PC-3 (cell line): ENCODE results near the gene RPS17. TPM values are rescaled to one million over a fixed set of nuclear protein-coding genes. Genes with fewer than 3 reads are reported as not detected.
"Not testable (repeated sequence)": the region's sequence is repeated elsewhere in the genome, so short reads cannot be mapped to it uniquely, and the experiment has no call there.

ENCODE experiments used
- ATAC-seq: fragments of 200-7000 bp; cut with Tn5 transposase; 2 replicates; pipeline ENCODE4 v1.9.1; 2020; ENCODE audit warnings: mild to moderate bottlenecking, moderate library complexity
- BruUV-seq: library from RNA; stranded (reverse); fragments of 400-500 nt; replicated peaks from 2 replicates; lab custom pipeline; 2021; lab: Mats Ljungman, UMichigan
- CTCF ChIA-PET: fragments of 300-600 bp; sonication (Branson Sonifier 250); formaldehyde crosslinking; loops from one replicate; lab custom pipeline; 2022; ENCODE audit warnings: antibody characterized with exemption; lab: Charles Lee
- POLR2A ChIA-PET: fragments of 300-600 bp; sonication (Branson Sonifier 250); formaldehyde crosslinking; loops from one replicate; lab custom pipeline; 2022; ENCODE audit warnings: antibody characterized with exemption; ENCODE audit not compliant: unreplicated experiment; lab: Charles Lee
- DNase-seq: peaks from one replicate; pipeline ENCODE4 v3.0.0-alpha.2; 2015
- H2AFZ ChIP-seq: fragments of 300-600 bp; sonication (generic); 2 replicates; pipeline ENCODE4 v1.6.0; 2016; ENCODE audit warnings: antibody characterized with exemption, low read length
- H3F3A ChIP-seq: fragments of 300-600 bp; sonication (generic); one replicate; pipeline ENCODE4 v1.6.0; 2017; ENCODE audit warnings: antibody characterized with exemption, low read length, control low read depth, mild to moderate bottlenecking; ENCODE audit not compliant: unreplicated experiment
- H3K27ac ChIP-seq: fragments of 300-600 bp; sonication (generic); 2 replicates; pipeline ENCODE4 v1.5.1; 2016; ENCODE audit warnings: mild to moderate bottlenecking, low read length
- H3K27me3 ChIP-seq: fragments of 300-600 bp; sonication (generic); 2 replicates; pipeline ENCODE4 v1.6.1; 2016; ENCODE audit warnings: low read length, mixed read lengths
- H3K36me3 ChIP-seq: fragments of 300-600 bp; sonication (generic); 2 replicates; pipeline ENCODE4 v1.6.1; 2016; ENCODE audit warnings: low read depth, mixed run types, low read length, mixed read lengths
- H3K4me1 ChIP-seq: fragments of 300-600 bp; sonication (generic); 2 replicates; pipeline ENCODE4 v1.5.1; 2016; ENCODE audit warnings: low read length; ENCODE audit not compliant: insufficient read depth
- H3K4me2 ChIP-seq: fragments of 300-600 bp; sonication (generic); 2 replicates; pipeline ENCODE4 v1.6.0; 2016; ENCODE audit warnings: low read length
- H3K4me3 ChIP-seq: fragments of 300-600 bp; sonication (generic); 2 replicates; pipeline ENCODE4 v1.5.1; 2016; ENCODE audit warnings: mild to moderate bottlenecking, low read length, mixed read lengths
- H3K79me2 ChIP-seq: fragments of 300-600 bp; sonication (generic); 2 replicates; pipeline ENCODE4 v1.6.1; 2017; ENCODE audit warnings: low read length, mixed read lengths
- H3K9ac ChIP-seq: fragments of 300-600 bp; sonication (generic); 2 replicates; pipeline ENCODE4 v1.6.0; 2016; ENCODE audit warnings: mild to moderate bottlenecking, low read length
- H3K9me2 ChIP-seq: fragments of 300-600 bp; sonication (generic); replicated peaks from 2 replicates; pipeline ENCODE4 v1.6.1; 2016; ENCODE audit warnings: mixed run types, low read length, mixed read lengths
- H3K9me3 ChIP-seq: fragments of 300-600 bp; sonication (generic); 2 replicates; pipeline ENCODE4 v1.6.1; 2016; ENCODE audit warnings: low read length, mixed read lengths
- H4K20me1 ChIP-seq: fragments of 300-600 bp; sonication (generic); 2 replicates; pipeline ENCODE4 v1.6.1; 2016; ENCODE audit warnings: low read length, mixed read lengths
- CTCF ChIP-seq: fragments of 300-600 bp; sonication (generic); conservative IDR thresholded peaks from 2 replicates; pipeline ENCODE4 v1.5.1; 2017; ENCODE audit warnings: antibody characterized with exemption, low read depth, mild to moderate bottlenecking, low read length
- EZH2 ChIP-seq: fragments of 300-600 bp; sonication (generic); IDR thresholded peaks from one replicate; pipeline ENCODE4 v1.6.1; 2017; ENCODE audit warnings: antibody characterized with exemption, mild to moderate bottlenecking, low read length; ENCODE audit not compliant: unreplicated experiment
- EZH2phosphoT487 ChIP-seq: fragments of 300-600 bp; sonication (generic); IDR thresholded peaks from 2 replicates; pipeline ENCODE4 v1.6.1; 2018; ENCODE audit warnings: mild to moderate bottlenecking, antibody characterized with exemption, low read length, borderline replicate concordance
- intact Hi-C: fragments of 100-400 bp; cut with micrococcal nuclease; formaldehyde crosslinking; loops from 2 replicates; pipeline ENCODE4 v1.9.0; 2023
- total RNA-seq: library from RNA; depleted of rRNA; stranded (reverse); fragments of >200 nt; gene quantifications from 2 replicates; pipeline ENCODE4 v1.2.3, GENCODE V29; 2014

Gene RPS17
- total RNA-seq, 1 experiment from 2014 or later = 3,194 TPM

GRCh38 chr15:82530006-82530405 is 10.3 kb downstream of the RPS17 start:
- Histone ChIP-seq H3K9me3 (no peaks in the 10 kb centered on the region), H3K4me3 (no peak overlapping the region), H2AFZ (no peak overlapping the region), H3K79me2 (no peaks in the 10 kb centered on the region), H3K9ac (no peak overlapping the region), H3F3A (peaks cover 4% of the 10 kb centered on the region), H3K36me3 (peaks cover 8% of the 10 kb centered on the region), H3K27me3 (no peaks in the 10 kb centered on the region), H3K4me1 (peaks cover 3% of the 10 kb centered on the region; the same call in 1 of the 2 replicates), H3K27ac (no peak overlapping the region), H4K20me1 (no peaks in the 10 kb centered on the region; the same call in 1 of the 2 replicates), H3K9me2 (no peaks in the 10 kb centered on the region), H3K4me2 (no peak overlapping the region)
- ATAC-seq (no peak), DNase-seq (no peak)
- ChIA-PET CTCF (no interaction called here), POLR2A (no interaction called here)
- intact Hi-C loops = no loop called here
- BruUV-seq = no TSS peak
- TF ChIP-seq EZH2phosphoT487 (no peak), EZH2 (no peak), CTCF (no peak)

- H3K9me3 ChIP-seq, intact Hi-C loops, H3K9me2 ChIP-seq, DNase-seq, BruUV-seq, H3F3A ChIP-seq, H3K4me2 ChIP-seq, H3K27ac ChIP-seq, H3K4me1 ChIP-seq, H3K36me3 ChIP-seq, H3K79me2 ChIP-seq, CTCF ChIA-PET, ATAC-seq, POLR2A ChIA-PET, H2AFZ ChIP-seq, H4K20me1 ChIP-seq, H3K27me3 ChIP-seq, H3K4me3 ChIP-seq, H3K9ac ChIP-seq: not testable (repeated sequence)
These were observed 26.7 kb downstream of the RPS17 start for GRCh38 chr15:82513587-82513986.

- POLR2A ChIA-PET, H4K20me1 ChIP-seq, DNase-seq, H3K27me3 ChIP-seq, H2AFZ ChIP-seq, H3K4me2 ChIP-seq, H3K9me3 ChIP-seq, BruUV-seq, H3K4me3 ChIP-seq, H3K4me1 ChIP-seq, H3K36me3 ChIP-seq, CTCF ChIA-PET, H3F3A ChIP-seq, H3K9me2 ChIP-seq, H3K27ac ChIP-seq, intact Hi-C loops, H3K9ac ChIP-seq, ATAC-seq, H3K79me2 ChIP-seq: not testable (repeated sequence)
These were observed 32.6 kb downstream of the RPS17 start for GRCh38 chr15:82507693-82508092.

GRCh38 chr15:82507087-82507486 is 33.2 kb downstream of the RPS17 start:
- CTCF ChIA-PET, DNase-seq, H3K36me3 ChIP-seq, H3K9me3 ChIP-seq, H3K4me1 ChIP-seq, BruUV-seq, H3K4me2 ChIP-seq, H3K27me3 ChIP-seq, H2AFZ ChIP-seq, H3K9ac ChIP-seq, H3K27ac ChIP-seq, ATAC-seq, H3K9me2 ChIP-seq, POLR2A ChIA-PET, intact Hi-C loops, H4K20me1 ChIP-seq, H3K4me3 ChIP-seq, H3F3A ChIP-seq: not testable (repeated sequence)
- peaks cover 13% of the 10 kb centered on the region; the same call in 1 of the 2 replicates for H3K79me2 ChIP-seq

- H3K4me3 ChIP-seq, ATAC-seq, H4K20me1 ChIP-seq, H2AFZ ChIP-seq, CTCF ChIA-PET, H3K9me3 ChIP-seq, H3K27ac ChIP-seq, H3K27me3 ChIP-seq, intact Hi-C loops, H3K4me1 ChIP-seq, H3K4me2 ChIP-seq, H3K36me3 ChIP-seq, H3K9ac ChIP-seq, POLR2A ChIA-PET, BruUV-seq, H3K9me2 ChIP-seq, H3F3A ChIP-seq, DNase-seq: not testable (repeated sequence)
- peaks cover 13% of the 10 kb centered on the region; the same call in 1 of the 2 replicates for H3K79me2 ChIP-seq
These were observed 34.4 kb downstream of the RPS17 start for GRCh38 chr15:82505842-82506241.

- H3K27ac ChIP-seq, H3F3A ChIP-seq, H3K27me3 ChIP-seq, H4K20me1 ChIP-seq, H2AFZ ChIP-seq, POLR2A ChIA-PET, intact Hi-C loops, H3K4me1 ChIP-seq, H3K36me3 ChIP-seq, ATAC-seq, H3K9me2 ChIP-seq, H3K9me3 ChIP-seq, DNase-seq, H3K4me3 ChIP-seq, BruUV-seq, CTCF ChIA-PET, H3K9ac ChIP-seq, H3K4me2 ChIP-seq: not testable (repeated sequence)
- H3K79me2 ChIP-seq = peaks cover 17% of the 10 kb centered on the region; the same call in 1 of the 2 replicates
These were observed 36.2 kb downstream of the RPS17 start for GRCh38 chr15:82504074-82504473.
